Stimulated activated effector memory CD8-positive, alpha-beta T cell treated with anti-CD3 and anti-CD28 coated beads, Interleukin-12 subunit alpha, Interleukin-12 subunit beta, amount 100 ng/mL, for 72 hours (primary cell): ENCODE data around the gene ARFGEF2.
"Not testable (repeated sequence)": the region's sequence is repeated elsewhere in the genome, so short reads cannot be mapped to it uniquely, and the experiment has no call there.

Experiments used
- ATAC-seq: fragments of 150-1000 bp; cut with Tn5 transposase; 2 replicates; pipeline ENCODE4 v1.10.0; 2021
- DNase-seq, 2 donors: peaks; one replicate each; pipeline ENCODE4 v3.0.0; 2021 to 2022; ENCODE audit warnings: low spot score in 2 of 2
- H3K27ac Mint-ChIP-seq: one replicate; pipeline ENCODE4 v1.8.0; 2022; ENCODE audit warnings: mild to moderate bottlenecking, mixed read lengths
- H3K36me3 Mint-ChIP-seq: one replicate; pipeline ENCODE4 v1.8.0; 2022; ENCODE audit warnings: mild to moderate bottlenecking, mixed read lengths
- H3K4me1 Mint-ChIP-seq: one replicate; pipeline ENCODE4 v1.8.0; 2022; ENCODE audit warnings: mixed read lengths
- H3K4me3 Mint-ChIP-seq: one replicate; pipeline ENCODE4 v1.8.0; 2022; ENCODE audit warnings: mild to moderate bottlenecking, mixed read lengths
- H3K9me3 Mint-ChIP-seq: one replicate; pipeline ENCODE4 v1.8.0; 2022; ENCODE audit warnings: mixed read lengths

ARFGEF2 gene

DNA sequence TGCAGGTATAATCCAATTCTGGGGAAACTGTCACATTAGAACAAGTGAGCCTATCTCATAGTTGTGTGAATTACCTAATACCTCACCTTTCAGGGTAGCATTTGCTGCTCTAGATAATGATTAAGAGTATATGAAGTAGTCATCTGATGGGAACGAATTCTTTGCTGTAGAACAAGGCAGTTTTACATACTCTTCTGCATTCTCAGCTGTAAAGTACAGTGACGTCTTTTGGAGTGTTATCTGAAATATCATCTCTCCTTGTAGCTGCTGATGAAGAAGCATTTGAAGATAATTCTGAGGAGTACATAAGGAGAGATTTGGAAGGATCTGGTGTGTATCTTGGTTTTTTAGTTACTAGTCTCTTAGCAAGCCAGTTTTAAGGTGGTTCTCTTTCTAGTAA is 153.0 kb downstream of the ARFGEF2 start:
- Mint-ChIP-seq H3K27ac (peak overlapping the region; percentile 33), H3K4me1 (peaks cover 7% of the 10 kb centered on the region), H3K36me3 (peaks cover 100% of the 10 kb centered on the region)

DNA sequence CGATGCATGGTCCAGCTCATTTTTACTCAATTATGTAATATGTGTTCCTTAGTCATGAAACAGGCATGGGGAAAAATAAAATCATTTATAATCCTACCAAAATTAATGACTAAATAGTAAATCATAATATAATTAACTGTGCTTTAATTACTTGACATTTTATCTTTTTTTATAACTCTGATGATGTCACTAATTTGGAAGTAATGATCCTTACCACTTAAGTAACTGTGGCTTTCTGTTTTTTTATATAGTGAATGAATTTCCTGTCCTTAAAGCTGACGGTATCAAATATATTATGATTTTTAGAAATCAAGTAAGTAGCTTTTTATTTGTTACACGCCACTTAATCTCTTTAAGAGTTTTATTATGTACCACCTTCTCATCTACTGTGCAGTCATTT is 156.8 kb downstream of the ARFGEF2 start:
- no peak for DNase-seq
- no peaks in the 10 kb centered on the region for H3K9me3 Mint-ChIP-seq
- H3K36me3 Mint-ChIP-seq, result peaks cover 100% of the 10 kb centered on the region

More for the DNA sequence above, 153.0 kb downstream of the ARFGEF2 start:
- no peak for ATAC-seq
- DNase-seq, result no peak
- no peaks in the 10 kb centered on the region for H3K9me3 Mint-ChIP-seq
- no peak overlapping the region for H3K4me3 Mint-ChIP-seq

DNA sequence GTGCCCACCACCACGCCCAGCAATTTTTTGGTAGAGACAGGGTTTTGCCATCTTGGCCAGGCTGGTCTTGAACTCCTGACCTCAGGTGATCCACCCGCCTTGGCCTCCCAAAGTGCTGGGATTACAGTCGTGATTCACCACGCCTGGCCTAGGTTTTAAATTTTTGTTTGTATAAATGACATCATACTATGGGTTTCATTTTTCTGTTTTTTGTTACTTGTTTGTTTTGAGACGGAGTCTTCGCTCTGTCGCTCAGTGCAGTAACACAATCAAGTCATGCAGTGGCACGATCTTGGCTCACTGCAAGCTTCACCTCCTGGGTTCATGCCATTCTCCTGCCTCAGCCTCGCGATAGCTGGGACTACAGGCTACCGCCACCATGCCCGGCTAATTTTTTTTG is 160.8 kb downstream of the ARFGEF2 start:
- H3K36me3 Mint-ChIP-seq, result peaks cover 100% of the 10 kb centered on the region
- H3K4me3 Mint-ChIP-seq, H3K9me3 Mint-ChIP-seq, DNase-seq, H3K27ac Mint-ChIP-seq, ATAC-seq, H3K4me1 Mint-ChIP-seq: not testable (repeated sequence)

More for the DNA sequence above, 156.8 kb downstream of the ARFGEF2 start:
- Mint-ChIP-seq H3K27ac (no peak overlapping the region), H3K4me3 (no peak overlapping the region), H3K4me1 (peaks cover 7% of the 10 kb centered on the region)
- no peak for ATAC-seq
